Central memory CD8-positive, alpha-beta T cell (primary cell): Measurements from ENCODE around the gene SYTL5.

Experiments used
- ATAC-seq: fragments of 150-1000 bp; cut with Tn5 transposase; replicated peaks from 2 replicates; pipeline ENCODE4 v1.10.0; 2022; ENCODE audit warnings: mild to moderate bottlenecking, moderate FRiP score, moderate number of reproducible peaks; ENCODE audit not compliant: poor library complexity, severe bottlenecking; ENCODE audit errors: extremely low read depth
- DNase-seq, 2 donors: peaks; one replicate each; pipeline ENCODE4 v3.0.0; 2021; ENCODE audit warnings: low spot score in 2 of 2
- H3K27ac Mint-ChIP-seq: one replicate; pipeline ENCODE4 v1.8.0; 2022; ENCODE audit warnings: low read depth, mild to moderate bottlenecking, moderate library complexity, mixed read lengths
- H3K27me3 Mint-ChIP-seq: one replicate; pipeline ENCODE4 v1.8.0; 2022; ENCODE audit warnings: mixed read lengths
- H3K36me3 Mint-ChIP-seq: one replicate; pipeline ENCODE4 v1.8.0; 2022; ENCODE audit warnings: mild to moderate bottlenecking, moderate library complexity, mixed read lengths; ENCODE audit not compliant: insufficient read depth
- H3K4me1 Mint-ChIP-seq: one replicate; pipeline ENCODE4 v1.8.0; 2022; ENCODE audit warnings: mixed read lengths
- H3K4me3 Mint-ChIP-seq: one replicate; pipeline ENCODE4 v1.8.0; 2022; ENCODE audit warnings: mild to moderate bottlenecking, moderate library complexity, mixed read lengths
- H3K9me3 Mint-ChIP-seq: one replicate; pipeline ENCODE4 v1.8.0; 2022; ENCODE audit warnings: mixed read lengths

SYTL5 gene

GRCh38 chrX:38080808-38081207 lies 74.5 kb downstream of the SYTL5 start:
- ATAC-seq (no peak), DNase-seq (no peak)
- Mint-ChIP-seq H3K9me3 (no peaks in the 10 kb centered on the region), H3K4me1 (no peaks in the 10 kb centered on the region), H3K36me3 (no peaks in the 10 kb centered on the region), H3K4me3 (no peak overlapping the region), H3K27me3 (no peaks in the 10 kb centered on the region), H3K27ac (no peak overlapping the region)

DNA sequence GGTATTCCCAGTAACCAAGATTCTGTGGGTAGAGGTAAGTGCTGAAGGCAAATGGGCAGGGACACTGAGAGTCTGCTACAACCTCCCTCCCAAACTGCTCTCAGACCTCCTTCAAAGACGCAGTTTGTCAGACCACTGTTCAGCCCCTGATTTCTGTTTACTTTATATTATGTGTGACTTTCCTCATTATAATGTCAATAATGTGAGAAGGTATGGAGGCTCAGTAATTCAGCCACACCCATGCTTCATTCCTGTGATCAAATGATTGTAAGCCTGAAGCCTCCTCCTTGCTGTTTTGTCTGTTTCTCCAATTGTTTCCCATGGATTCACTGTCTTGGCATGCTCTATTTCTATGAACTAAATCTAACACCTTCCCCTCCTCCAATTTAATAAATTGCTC lies 75.6 kb downstream of the SYTL5 start:
- H3K4me1 Mint-ChIP-seq, result no peaks in the 10 kb centered on the region
- H3K36me3 Mint-ChIP-seq, result no peaks in the 10 kb centered on the region
- no peaks in the 10 kb centered on the region for H3K27me3 Mint-ChIP-seq
- H3K9me3 Mint-ChIP-seq, result no peaks in the 10 kb centered on the region
- no peak overlapping the region for H3K27ac Mint-ChIP-seq
- ATAC-seq, result no peak
- no peak for DNase-seq
- H3K4me3 Mint-ChIP-seq, result no peak overlapping the region

DNA sequence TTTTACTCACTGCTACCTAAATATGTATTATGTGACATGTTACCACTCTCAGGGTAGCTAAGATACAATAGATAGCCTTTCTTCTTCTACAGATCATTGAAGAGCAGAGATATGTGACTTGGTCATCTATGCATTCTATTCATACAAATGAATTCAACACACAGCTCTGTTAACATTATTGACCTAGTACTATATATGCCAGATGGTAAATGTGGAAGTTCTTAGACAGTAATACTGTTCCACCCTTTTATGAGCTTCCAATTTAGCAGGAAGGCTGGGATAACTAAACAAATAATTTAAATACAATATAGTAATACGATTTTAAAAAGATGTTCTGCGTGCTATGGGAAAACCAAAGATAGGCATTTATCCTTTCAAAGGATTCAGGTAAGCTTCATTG lies 76.0 kb downstream of the SYTL5 start:
- Mint-ChIP-seq H3K4me3 (no peak overlapping the region), H3K9me3 (no peaks in the 10 kb centered on the region), H3K27ac (no peak overlapping the region), H3K4me1 (no peaks in the 10 kb centered on the region), H3K27me3 (no peaks in the 10 kb centered on the region), H3K36me3 (no peaks in the 10 kb centered on the region)
- no peak for ATAC-seq
- DNase-seq, result no peak

DNA sequence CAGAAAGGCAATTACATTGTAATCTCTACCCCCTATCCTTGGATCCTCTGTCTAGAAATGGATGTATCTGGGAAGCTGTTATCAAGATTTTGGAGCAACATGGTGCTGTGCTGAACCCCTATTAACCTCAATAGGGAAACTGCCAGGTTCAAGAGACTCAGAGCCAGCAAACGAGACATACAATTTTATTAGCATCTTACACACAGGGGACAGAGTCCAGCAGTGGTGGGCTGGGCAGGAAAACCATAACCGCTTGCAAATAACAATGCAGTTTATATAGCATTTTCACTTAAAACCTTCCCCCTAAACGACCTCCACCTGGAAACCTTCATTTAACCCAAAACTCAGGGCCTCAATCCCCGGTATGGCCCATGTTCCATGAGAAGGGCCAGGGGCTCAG lies 79.5 kb downstream of the SYTL5 start:
- Mint-ChIP-seq H3K27ac (no peak overlapping the region), H3K4me1 (no peaks in the 10 kb centered on the region), H3K4me3 (no peak overlapping the region), H3K27me3 (no peaks in the 10 kb centered on the region), H3K9me3 (no peaks in the 10 kb centered on the region), H3K36me3 (no peaks in the 10 kb centered on the region)
- ATAC-seq (no peak), DNase-seq (no peak)

DNA sequence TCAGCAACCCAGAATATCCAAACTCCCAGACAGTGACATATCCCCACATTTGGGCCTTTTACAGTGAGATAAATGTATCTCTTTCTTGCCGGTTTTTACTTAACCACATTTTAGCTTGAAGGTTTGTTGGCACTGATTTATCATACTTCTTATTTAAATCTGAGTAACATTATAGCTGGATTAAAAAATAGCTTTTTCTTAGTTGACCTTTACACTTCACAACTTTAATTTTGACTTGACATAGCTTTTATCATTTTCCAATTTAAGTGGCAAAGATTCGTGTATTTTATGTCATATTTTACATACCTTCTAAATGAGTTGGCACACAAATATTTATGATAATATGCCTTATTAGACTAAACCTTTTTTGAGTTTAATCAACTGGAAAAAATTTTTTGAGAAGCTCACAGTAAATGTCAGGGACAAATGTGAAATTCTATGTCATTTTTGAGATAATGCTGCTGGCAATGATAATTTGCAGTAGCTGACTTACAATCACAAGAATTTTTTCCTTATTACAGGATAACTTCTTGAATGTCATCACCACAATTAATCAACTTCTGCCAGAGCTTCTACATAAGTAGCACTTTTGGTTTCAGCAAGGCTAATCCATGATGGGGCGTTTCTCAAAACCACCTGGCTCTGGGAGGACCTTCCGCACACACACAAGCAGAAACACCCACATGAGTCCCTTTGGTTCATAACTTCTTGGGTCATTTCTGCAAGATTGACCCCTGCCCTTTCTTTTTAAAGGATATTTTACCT lies 80.3 kb downstream of the SYTL5 start:
- Mint-ChIP-seq H3K27me3 (no peaks in the 10 kb centered on the region), H3K4me3 (no peak overlapping the region), H3K27ac (no peak overlapping the region), H3K36me3 (no peaks in the 10 kb centered on the region), H3K4me1 (no peaks in the 10 kb centered on the region), H3K9me3 (no peaks in the 10 kb centered on the region)
- no peak for DNase-seq
- no peak for ATAC-seq

- ATAC-seq (no peak), DNase-seq (no peak)
- H3K4me1 Mint-ChIP-seq, result no peaks in the 10 kb centered on the region
- no peak overlapping the region for H3K27ac Mint-ChIP-seq
- H3K9me3 Mint-ChIP-seq, result no peaks in the 10 kb centered on the region
- H3K27me3 Mint-ChIP-seq, result no peaks in the 10 kb centered on the region
- H3K4me3 Mint-ChIP-seq, result no peak overlapping the region
- no peaks in the 10 kb centered on the region for H3K36me3 Mint-ChIP-seq
These were observed 81.2 kb downstream of the SYTL5 start for GRCh38 chrX:38087594-38087993.

- H3K36me3 Mint-ChIP-seq, result no peaks in the 10 kb centered on the region
- H3K27me3 Mint-ChIP-seq, result no peaks in the 10 kb centered on the region
- H3K4me3 Mint-ChIP-seq, result no peak overlapping the region
- no peaks in the 10 kb centered on the region for H3K9me3 Mint-ChIP-seq
- H3K27ac Mint-ChIP-seq, result no peak overlapping the region
- ATAC-seq, result no peak
- DNase-seq, result no peak
- H3K4me1 Mint-ChIP-seq, result no peaks in the 10 kb centered on the region
These were observed 83.0 kb downstream of the SYTL5 start for GRCh38 chrX:38089173-38089982.

DNA sequence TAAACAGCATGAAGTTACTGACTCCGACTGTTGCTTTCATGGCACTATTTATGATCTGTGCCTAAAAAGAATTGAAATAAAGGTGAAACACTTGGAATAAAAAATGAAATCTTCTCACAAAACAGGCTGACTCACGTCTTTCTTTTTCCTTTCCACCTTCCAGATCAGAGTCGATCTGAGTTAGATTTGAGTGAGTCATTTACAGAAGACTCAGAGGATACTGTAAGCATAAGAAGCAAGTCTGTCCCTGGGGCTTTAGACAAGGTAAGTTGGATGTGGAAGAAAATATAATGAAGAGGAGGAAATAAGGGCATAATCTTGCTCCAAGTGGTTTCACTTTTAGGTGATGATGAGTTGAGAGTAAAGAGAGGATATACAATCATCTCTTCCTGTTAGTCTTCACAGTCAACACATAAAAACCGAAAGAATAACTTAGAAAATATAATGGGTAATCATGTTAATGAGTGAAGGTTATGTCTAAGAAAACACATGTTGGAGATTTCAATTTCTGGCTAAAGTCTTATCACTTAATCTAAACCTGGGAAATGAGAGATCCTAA lies 89.7 kb downstream of the SYTL5 start:
- H3K36me3 Mint-ChIP-seq, result no peaks in the 10 kb centered on the region
- H3K4me3 Mint-ChIP-seq, result no peak overlapping the region
- H3K27ac Mint-ChIP-seq, result no peak overlapping the region

DNA sequence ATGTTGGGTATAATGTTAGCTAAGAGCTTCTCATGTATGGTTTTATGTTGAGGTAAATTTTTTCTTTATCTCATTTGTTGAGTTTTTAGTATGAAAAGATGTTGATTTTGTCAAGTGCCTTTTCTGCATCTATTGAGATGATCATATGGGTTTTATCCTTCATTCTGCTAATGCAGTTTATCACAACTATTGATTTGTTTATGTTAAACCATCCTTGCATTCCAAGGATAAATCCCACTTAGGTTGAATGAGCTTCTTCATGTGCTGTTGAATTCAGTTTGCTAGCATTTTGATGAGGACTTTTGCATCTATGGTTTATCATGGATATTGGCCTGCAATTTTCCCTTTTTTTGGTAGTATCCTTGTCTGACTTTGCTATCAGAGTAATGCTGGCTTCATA lies 93.3 kb downstream of the SYTL5 start:
- Mint-ChIP-seq H3K4me3 (no peak overlapping the region), H3K4me1 (no peaks in the 10 kb centered on the region), H3K27ac (no peak overlapping the region), H3K27me3 (peaks cover 9% of the 10 kb centered on the region), H3K9me3 (no peaks in the 10 kb centered on the region), H3K36me3 (no peaks in the 10 kb centered on the region)
- DNase-seq, result no peak
- ATAC-seq, result no peak

More for the DNA sequence above, 89.7 kb downstream of the SYTL5 start:
- Mint-ChIP-seq H3K27me3 (no peaks in the 10 kb centered on the region), H3K9me3 (no peaks in the 10 kb centered on the region), H3K4me1 (no peaks in the 10 kb centered on the region)
- DNase-seq, result no peak
- ATAC-seq, result no peak

DNA sequence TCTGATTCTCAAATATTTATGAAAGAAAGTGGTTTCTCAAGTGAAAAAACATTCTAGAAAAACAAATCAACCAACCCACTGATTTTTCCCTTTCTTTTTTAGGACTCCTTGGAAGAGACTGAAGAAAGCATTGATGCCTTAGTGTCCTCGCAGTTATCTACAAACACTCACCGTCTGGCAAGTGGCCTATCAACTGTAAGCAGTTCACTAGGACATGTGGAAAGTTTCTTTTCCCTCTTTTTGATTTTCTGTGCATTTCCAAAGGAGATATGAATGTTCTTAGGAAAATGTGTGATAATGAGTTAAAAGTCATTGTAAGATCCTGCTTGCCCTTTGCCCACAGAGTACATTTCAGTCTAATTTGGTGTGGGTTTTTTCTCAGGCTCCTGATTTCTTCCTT lies 95.9 kb downstream of the SYTL5 start:
- Mint-ChIP-seq H3K9me3 (no peaks in the 10 kb centered on the region), H3K4me3 (no peak overlapping the region), H3K27ac (no peak overlapping the region), H3K4me1 (no peaks in the 10 kb centered on the region), H3K36me3 (no peaks in the 10 kb centered on the region), H3K27me3 (peaks cover 9% of the 10 kb centered on the region)
- DNase-seq (no peak), ATAC-seq (no peak)

- Mint-ChIP-seq H3K9me3 (no peaks in the 10 kb centered on the region), H3K36me3 (no peaks in the 10 kb centered on the region), H3K4me3 (no peak overlapping the region), H3K4me1 (no peaks in the 10 kb centered on the region), H3K27me3 (peaks cover 9% of the 10 kb centered on the region), H3K27ac (no peak overlapping the region)
- DNase-seq (no peak), ATAC-seq (no peak)
These were observed 96.5 kb downstream of the SYTL5 start for GRCh38 chrX:38102875-38103274.

DNA sequence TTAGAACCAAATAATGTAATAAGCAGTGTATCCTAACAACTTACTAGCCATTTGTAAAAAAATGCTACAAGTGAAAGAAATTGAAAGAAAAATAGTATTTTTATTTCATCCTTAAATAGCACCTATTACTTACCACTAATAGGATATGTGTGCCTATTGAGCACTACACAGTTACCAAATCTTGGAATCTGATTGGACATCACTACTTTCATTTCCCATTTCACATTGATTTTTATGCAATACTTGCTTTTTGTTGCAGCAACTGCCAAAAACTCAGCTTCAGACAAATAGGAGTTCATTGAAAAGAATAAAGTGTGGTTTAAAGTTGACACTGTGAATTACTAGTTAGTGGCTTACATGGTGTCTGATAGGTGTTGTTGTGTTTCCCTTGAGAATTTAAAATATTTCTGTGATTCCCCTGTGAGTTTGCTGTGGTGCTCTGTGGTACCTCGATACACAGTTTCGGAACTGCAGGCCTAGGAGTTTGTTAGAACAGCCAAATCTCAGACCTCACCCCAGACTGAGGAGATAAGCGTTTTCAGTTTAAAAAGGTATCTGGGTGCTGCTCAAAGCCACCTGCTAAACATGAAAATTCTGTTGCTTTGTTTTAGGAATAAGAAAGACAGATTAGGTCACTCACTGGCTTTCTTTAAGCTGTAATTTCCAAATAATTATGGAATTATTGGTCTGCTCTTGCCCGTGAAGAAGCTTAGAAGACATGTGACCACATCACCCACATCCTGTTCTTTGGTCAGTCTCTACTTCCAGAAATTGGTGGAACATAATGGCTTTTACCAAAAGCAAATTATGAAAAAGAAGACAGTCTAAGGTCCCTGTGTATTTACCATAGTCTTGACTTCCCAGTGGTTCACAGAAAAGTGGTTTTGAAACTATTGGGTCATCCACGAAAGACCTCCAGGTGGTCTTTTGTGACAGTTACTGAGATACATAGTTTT lies 97.8 kb downstream of the SYTL5 start:
- DNase-seq (no peak), ATAC-seq (no peak)
- Mint-ChIP-seq H3K27ac (no peak overlapping the region), H3K4me1 (no peaks in the 10 kb centered on the region), H3K27me3 (peaks cover 9% of the 10 kb centered on the region), H3K9me3 (no peaks in the 10 kb centered on the region), H3K36me3 (no peaks in the 10 kb centered on the region), H3K4me3 (no peak overlapping the region)
